CD8-positive, alpha-beta memory T cell (primary cell): ENCODE results near the gene HAUS1. TPM values are rescaled to one million over a fixed set of nuclear protein-coding genes. Genes with fewer than 3 reads are reported as not detected.
A peak's percentile ranks its signal among the peaks of the same experiment; 100 is the strongest.
"Not testable (repeated sequence)": the region's sequence is repeated elsewhere in the genome, so short reads cannot be mapped to it uniquely, and the experiment has no call there.

Experiments
- CTCF ChIA-PET: fragments of 350-600 bp; sonication (Branson Sonifier 250); formaldehyde crosslinking; loops from one replicate; lab custom pipeline; 2021; ENCODE audit warnings: antibody characterized with exemption; lab: Charles Lee
- POLR2A ChIA-PET: fragments of 350-600 bp; sonication (Branson Sonifier 250); formaldehyde crosslinking; loops from one replicate; lab custom pipeline; 2021; ENCODE audit warnings: antibody characterized with exemption; lab: Charles Lee
- DNase-seq, 5 donors: peaks; one replicate each; pipeline versions ENCODE4 v3.0.0 to v3.0.0-alpha.2; 2020 to 2022; ENCODE audit warnings: mixed read lengths in 1 of 5
- H3K27ac ChIP-seq: one replicate; pipeline ENCODE4 v1.7.0; 2013; ENCODE audit warnings: low read depth, mild to moderate bottlenecking, low read length, moderate library complexity
- H3K27me3 ChIP-seq: 2 replicates; pipeline ENCODE4 v1.7.0; 2013; ENCODE audit warnings: low read length, mild to moderate bottlenecking; ENCODE audit not compliant: insufficient read depth, poor library complexity, severe bottlenecking
- H3K36me3 ChIP-seq: 2 replicates; pipeline ENCODE4 v1.7.0; 2013; ENCODE audit warnings: mild to moderate bottlenecking, low read length, moderate library complexity; ENCODE audit not compliant: insufficient read depth
- H3K4me1 ChIP-seq: 2 replicates; pipeline ENCODE4 v1.7.0; 2013; ENCODE audit warnings: mild to moderate bottlenecking, low read length, moderate library complexity; ENCODE audit not compliant: insufficient read depth
- H3K4me3 ChIP-seq: 2 replicates; pipeline ENCODE4 v1.7.0; 2013; ENCODE audit warnings: mild to moderate bottlenecking, low read length
- H3K9me3 ChIP-seq: 2 replicates; pipeline ENCODE4 v1.7.0; 2013; ENCODE audit warnings: mild to moderate bottlenecking, low read length
- H3K27ac Mint-ChIP-seq, 8 donors: one replicate each; pipeline ENCODE4 v1.8.0; 2020 to 2021; ENCODE audit warnings: mixed read lengths in 8 of 8, mild to moderate bottlenecking in 6 of 8, inconsistent platforms in 3 of 8, moderate library complexity in 3 of 8
- H3K27me3 Mint-ChIP-seq, 2 donors: one replicate each; pipeline ENCODE4 v1.8.0; 2020 to 2021; ENCODE audit warnings: mixed read lengths in 2 of 2, mild to moderate bottlenecking in 1 of 2, moderate library complexity in 1 of 2
- H3K36me3 Mint-ChIP-seq, 3 donors: one replicate each; pipeline ENCODE4 v1.8.0; 2020 to 2021; ENCODE audit warnings: mixed read lengths in 3 of 3, inconsistent platforms in 1 of 3, mild to moderate bottlenecking in 1 of 3
- H3K4me1 Mint-ChIP-seq, 3 donors: one replicate each; pipeline ENCODE4 v1.8.0; 2020 to 2021; ENCODE audit warnings: mixed read lengths in 3 of 3, inconsistent platforms in 1 of 3, mild to moderate bottlenecking in 1 of 3
- H3K4me3 Mint-ChIP-seq, 7 donors: one replicate each; pipeline ENCODE4 v1.8.0; 2020 to 2021; ENCODE audit warnings: mixed read lengths in 7 of 7, mild to moderate bottlenecking in 6 of 7, moderate library complexity in 4 of 7, inconsistent platforms in 2 of 7
- H3K9me3 Mint-ChIP-seq, 5 donors: one replicate each; pipeline ENCODE4 v1.8.0; 2020 to 2022; ENCODE audit warnings: mixed read lengths in 5 of 5, mild to moderate bottlenecking in 3 of 5, moderate library complexity in 2 of 5, inconsistent platforms in 1 of 5
- polyA plus RNA-seq: library from polyadenylated mRNA; unstranded; fragments of 300-500 nt; fragmentation: Illumina TruSeq; gene quantifications from one replicate; pipeline ENCODE4 v1.2.3, GENCODE V29; 2021
- total RNA-seq, 2 experiments: library from RNA; stranded (reverse); gene quantifications; one replicate each; pipeline ENCODE4 v1.2.3, GENCODE V29; 2021

The HAUS1 gene
- total and polyA plus RNA-seq, 3 experiments from 2014 or later: 43.2 to 53.3 (median 52.5) TPM

- no peaks in the 10 kb centered on the region for H3K27me3 Mint-ChIP-seq
- CTCF ChIA-PET: interaction anchor here (1.3 kb wide), 1 partner anchor 35 kb away, joined by 4 read pairs; no protein-coding TSS in a partner anchor
Observed at GRCh38 chr18:46113751-46114150, 9.6 kb downstream of the HAUS1 start.

GRCh38 chr18:46126625-46127024 lies 22.4 kb downstream of the HAUS1 start:
- H3K4me1 Mint-ChIP-seq, H3K4me1 ChIP-seq, H3K27me3 ChIP-seq, H3K9me3 ChIP-seq, H3K27me3 Mint-ChIP-seq, H3K27ac Mint-ChIP-seq, H3K27ac ChIP-seq, H3K36me3 ChIP-seq, H3K4me3 Mint-ChIP-seq, POLR2A ChIA-PET, H3K9me3 Mint-ChIP-seq, DNase-seq, H3K4me3 ChIP-seq: not testable (repeated sequence)
- H3K36me3 Mint-ChIP-seq: peaks cover 7 to 66% (median 24%) of the 10 kb centered on the region in 3 donors
- CTCF ChIA-PET: interaction anchor here (0.7 kb wide), 1 partner anchor 9 kb away, joined by 3 read pairs; no protein-coding TSS in a partner anchor

More at GRCh38 chr18:46113751-46114150, 9.6 kb downstream of the HAUS1 start:
- no peak overlapping the region for H3K4me3 ChIP-seq
- Mint-ChIP-seq H3K4me1 (peaks cover 6 to 15% (median 10%) of the 10 kb centered on the region in 3 donors), H3K9me3 (no peaks in the 10 kb centered on the region), H3K36me3 (peaks cover 8 to 56% (median 9%) of the 10 kb centered on the region in 3 donors), H3K4me3 (no peak overlapping the region), H3K27ac (no peak overlapping the region)
- no peak for DNase-seq
- no peaks in the 10 kb centered on the region for H3K9me3 ChIP-seq
- POLR2A ChIA-PET: no interaction called here
- no peaks in the 10 kb centered on the region for H3K27me3 ChIP-seq
- no peak overlapping the region for H3K27ac ChIP-seq
- no peaks in the 10 kb centered on the region for H3K4me1 ChIP-seq
- H3K36me3 ChIP-seq: peaks cover 4% of the 10 kb centered on the region

- Histone ChIP-seq H3K27me3 (no peaks in the 10 kb centered on the region), H3K4me1 (no peaks in the 10 kb centered on the region), H3K36me3 (no peaks in the 10 kb centered on the region), H3K27ac (no peak overlapping the region), H3K9me3 (no peaks in the 10 kb centered on the region), H3K4me3 (no peak overlapping the region)
- CTCF ChIA-PET: no interaction called here
- no peak for DNase-seq
- no peaks in the 10 kb centered on the region for H3K4me1 Mint-ChIP-seq
- H3K36me3 Mint-ChIP-seq: peaks cover 7 to 46% (median 13%) of the 10 kb centered on the region in 3 donors
- no peak overlapping the region for H3K4me3 Mint-ChIP-seq
- no peaks in the 10 kb centered on the region for H3K9me3 Mint-ChIP-seq
- H3K27me3 Mint-ChIP-seq: no peaks in the 10 kb centered on the region
- POLR2A ChIA-PET: no interaction called here
- H3K27ac Mint-ChIP-seq: no peak overlapping the region
Observed at GRCh38 chr18:46130061-46130460, 25.9 kb downstream of the HAUS1 start.

- H3K4me1 Mint-ChIP-seq, H3K27me3 Mint-ChIP-seq, DNase-seq, H3K9me3 ChIP-seq, H3K4me3 ChIP-seq, H3K4me1 ChIP-seq, H3K36me3 ChIP-seq, CTCF ChIA-PET, H3K9me3 Mint-ChIP-seq, H3K27ac ChIP-seq, H3K4me3 Mint-ChIP-seq, POLR2A ChIA-PET, H3K27me3 ChIP-seq: not testable (repeated sequence)
- H3K36me3 Mint-ChIP-seq: peaks cover 7 to 46% (median 13%) of the 10 kb centered on the region in 3 donors
- H3K27ac Mint-ChIP-seq: peak overlapping the region in 1 of 8 donors; percentile 28
Observed at GRCh38 chr18:46130549-46130948, 26.4 kb downstream of the HAUS1 start.

GRCh38 chr18:46133534-46133933 lies 29.3 kb downstream of the HAUS1 start:
- H3K27ac ChIP-seq: no peak overlapping the region
- no peaks in the 10 kb centered on the region for H3K4me1 Mint-ChIP-seq
- H3K9me3 Mint-ChIP-seq: no peaks in the 10 kb centered on the region
- DNase-seq: no peak
- no peak overlapping the region for H3K4me3 ChIP-seq
- no peaks in the 10 kb centered on the region for H3K27me3 ChIP-seq
- ChIA-PET CTCF (no interaction called here), POLR2A (no interaction called here)
- H3K4me1 ChIP-seq: no peaks in the 10 kb centered on the region
- H3K36me3 ChIP-seq: no peaks in the 10 kb centered on the region
- H3K27me3 Mint-ChIP-seq: no peaks in the 10 kb centered on the region
- no peak overlapping the region for H3K27ac Mint-ChIP-seq
- H3K36me3 Mint-ChIP-seq: peaks cover 7 to 23% (median 11%) of the 10 kb centered on the region in 3 donors
- H3K4me3 Mint-ChIP-seq: no peak overlapping the region
- no peaks in the 10 kb centered on the region for H3K9me3 ChIP-seq

- Mint-ChIP-seq H3K9me3 (no peaks in the 10 kb centered on the region), H3K27me3 (no peaks in the 10 kb centered on the region), H3K4me1 (no peaks in the 10 kb centered on the region), H3K4me3 (peak overlapping the region in 1 of 7 donors; percentile 23), H3K27ac (peak overlapping the region in 3 of 8 donors; percentile 4 to 25 (median 18)), H3K36me3 (peaks cover 0 to 7% (median 5%) of the 10 kb centered on the region in 3 donors)
- Histone ChIP-seq H3K27me3 (no peaks in the 10 kb centered on the region), H3K4me3 (no peak overlapping the region), H3K9me3 (no peaks in the 10 kb centered on the region), H3K4me1 (no peaks in the 10 kb centered on the region), H3K36me3 (no peaks in the 10 kb centered on the region), H3K27ac (no peak overlapping the region)
- CTCF ChIA-PET: interaction anchor here (0.7 to 2.1 kb wide), 4 partner anchors 9 to 523 kb away, joined by 3 to 8 read pairs (median 4); no protein-coding TSS in a partner anchor
- POLR2A ChIA-PET: no interaction called here
- DNase-seq: no peak
Observed at GRCh38 chr18:46134920-46135675, 30.9 kb downstream of the HAUS1 start.

- no peaks in the 10 kb centered on the region for H3K36me3 ChIP-seq
- Mint-ChIP-seq H3K9me3 (no peaks in the 10 kb centered on the region), H3K4me1 (no peaks in the 10 kb centered on the region), H3K36me3 (peaks cover 0 to 3% (median 2%) of the 10 kb centered on the region in 3 donors), H3K27me3 (no peaks in the 10 kb centered on the region), H3K27ac (peak overlapping the region in 2 of 8 donors; percentile 28 to 82), H3K4me3 (no peak overlapping the region)
- H3K27ac ChIP-seq: no peak overlapping the region
- H3K4me3 ChIP-seq: no peak overlapping the region
- CTCF ChIA-PET: interaction anchor here (1.1 to 2.7 kb wide), 2 partner anchors 8 to 33 kb away, joined by 3 to 12 read pairs; a partner anchor contains a TSS
- H3K9me3 ChIP-seq: no peaks in the 10 kb centered on the region
- no peaks in the 10 kb centered on the region for H3K27me3 ChIP-seq
- no peak for DNase-seq
- POLR2A ChIA-PET: no interaction called here
- no peaks in the 10 kb centered on the region for H3K4me1 ChIP-seq
Observed at GRCh38 chr18:46140173-46140572, 36.0 kb downstream of the HAUS1 start.

GRCh38 chr18:46141199-46141598 lies 37.0 kb downstream of the HAUS1 start:
- no peak for DNase-seq
- Histone ChIP-seq H3K27ac (no peak overlapping the region), H3K9me3 (no peaks in the 10 kb centered on the region), H3K27me3 (no peaks in the 10 kb centered on the region), H3K36me3 (no peaks in the 10 kb centered on the region), H3K4me3 (no peak overlapping the region), H3K4me1 (no peaks in the 10 kb centered on the region)
- CTCF ChIA-PET: interaction anchor here (0.6 to 2.7 kb wide), 2 partner anchors 32 to 58 kb away, joined by 3 to 12 read pairs; a partner anchor contains a TSS
- peaks cover 0 to 5% (median 2%) of the 10 kb centered on the region in 3 donors for H3K36me3 Mint-ChIP-seq
- H3K27me3 Mint-ChIP-seq: no peaks in the 10 kb centered on the region
- no peak overlapping the region for H3K4me3 Mint-ChIP-seq
- no peaks in the 10 kb centered on the region for H3K4me1 Mint-ChIP-seq
- H3K9me3 Mint-ChIP-seq: no peaks in the 10 kb centered on the region
- POLR2A ChIA-PET: no interaction called here
- H3K27ac Mint-ChIP-seq: no peak overlapping the region
